ENCODE data around the gene TMUB2. TPM values are rescaled to one million over a fixed set of nuclear protein-coding genes. Genes with fewer than 3 reads are reported as not detected.
A peak's percentile ranks its signal among the peaks of the same experiment; 100 is the strongest.

The TMUB2 gene
- total and polyA plus RNA-seq, 2 donors (not counting 1 experiment from before 2014, with no cell fraction given): 37.3 to 45.4 TPM

GRCh38 chr17:44170135-44170498, 16.7 kb upstream of the TMUB2 start:
- no peak overlapping the region for H3K9ac ChIP-seq (ENCODE audit: insufficient read depth, low read length)
- peak overlapping the region in 1 of 4 experiments; percentile 50 for H3K4me3 ChIP-seq (replicated peaks in 1 of 4; ENCODE audit: control extremely low read depth in 1 of 4, insufficient read depth in 1 of 4, low read depth in 3 of 4, low read length in 4 of 4)
- H2AFZ ChIP-seq (ENCODE audit: low read length): no peak overlapping the region
- no peaks in the 10 kb centered on the region for H4K20me1 ChIP-seq (ENCODE audit: control insufficient read depth, extremely low read depth, insufficient read depth, low read length)
- H3K4me2 ChIP-seq (ENCODE audit: extremely low read depth, insufficient read depth, low read length): peak overlapping the region; percentile 59
- H3K9me3 ChIP-seq (ENCODE audit: control insufficient read depth, insufficient read depth, low read depth, low read length): no peaks in the 10 kb centered on the region
- no peaks in the 10 kb centered on the region for H3K36me3 ChIP-seq (ENCODE audit: control insufficient read depth, insufficient read depth, low read length)
- H3K27me3 ChIP-seq (ENCODE audit: control insufficient read depth, insufficient read depth, low read length): no peaks in the 10 kb centered on the region
- H3K27ac ChIP-seq (ENCODE audit: insufficient read depth, low read length): no peak overlapping the region
- H3K4me1 ChIP-seq (ENCODE audit: control insufficient read depth, extremely low read depth, insufficient read depth, low read length): peaks cover 7% of the 10 kb centered on the region
- DNase-seq (ENCODE audit: low read depth in 2 of 2): no peak
- TF ChIP-seq CTCF (conservative IDR thresholded peaks at IDR 0.05 in 1 of 2, IDR thresholded peaks at IDR 0.05 in 1 of 2; ENCODE audit: low read depth in 1 of 2, low read length in 2 of 2) (no peak), EZH2 (IDR thresholded peaks at IDR 0.05; ENCODE audit: low read length, missing control alignments) (no peak)
- no peaks in the 10 kb centered on the region for H3K79me2 ChIP-seq (ENCODE audit: control insufficient read depth, insufficient read depth, low read length)

- H3K4me3 ChIP-seq (replicated peaks in 1 of 4; ENCODE audit: control extremely low read depth in 1 of 4, insufficient read depth in 1 of 4, low read depth in 3 of 4, low read length in 4 of 4): peak within 1 kb of the TSS in 1 of 4 experiments; percentile 50
- H3K27ac ChIP-seq (ENCODE audit: insufficient read depth, low read length): no peak within 1 kb of the TSS
- H3K9ac ChIP-seq (ENCODE audit: insufficient read depth, low read length): no peak within 1 kb of the TSS
- H3K4me2 ChIP-seq (ENCODE audit: extremely low read depth, insufficient read depth, low read length): peak within 1 kb of the TSS; percentile 59
- peak within 1 kb of the TSS; percentile 62 for H2AFZ ChIP-seq (ENCODE audit: low read length)
- no peaks in the 10 kb centered on the region for H3K79me2 ChIP-seq (ENCODE audit: control insufficient read depth, insufficient read depth, low read length)
- H4K20me1 ChIP-seq (ENCODE audit: control insufficient read depth, extremely low read depth, insufficient read depth, low read length): no peaks in the 10 kb centered on the region
- no peak for TF ChIP-seq EZH2 (IDR thresholded peaks at IDR 0.05; ENCODE audit: low read length, missing control alignments)
- TF ChIP-seq CTCF (conservative IDR thresholded peaks at IDR 0.05 in 1 of 2, IDR thresholded peaks at IDR 0.05 in 1 of 2; ENCODE audit: low read depth in 1 of 2, low read length in 2 of 2): no peak
- H3K9me3 ChIP-seq (ENCODE audit: control insufficient read depth, insufficient read depth, low read depth, low read length): no peaks in the 10 kb centered on the region
- no peaks in the 10 kb centered on the region for H3K36me3 ChIP-seq (ENCODE audit: control insufficient read depth, insufficient read depth, low read length)
- DNase-seq (ENCODE audit: low read depth in 2 of 2): peak; percentile 33 to 41
- peaks cover 7% of the 10 kb centered on the region for H3K4me1 ChIP-seq (ENCODE audit: control insufficient read depth, extremely low read depth, insufficient read depth, low read length)
- H3K27me3 ChIP-seq (ENCODE audit: control insufficient read depth, insufficient read depth, low read length): no peaks in the 10 kb centered on the region
These were observed 16.1 kb upstream of the TMUB2 start, which contains the start of gene ASB16 for GRCh38 chr17:44170499-44171201. Gene ASB16 (plus strand): TSS chr17:44170704. CDS start chr17:44170790, 86 bp downstream.

- TF ChIP-seq CTCF (conservative IDR thresholded peaks at IDR 0.05 in 1 of 2, IDR thresholded peaks at IDR 0.05 in 1 of 2; ENCODE audit: low read depth in 1 of 2, low read length in 2 of 2) (no peak), EZH2 (IDR thresholded peaks at IDR 0.05; ENCODE audit: low read length, missing control alignments) (no peak)
- Histone ChIP-seq H4K20me1 (ENCODE audit: control insufficient read depth, extremely low read depth, insufficient read depth, low read length) (no peaks in the 10 kb centered on the region), H3K27me3 (ENCODE audit: control insufficient read depth, insufficient read depth, low read length) (no peaks in the 10 kb centered on the region), H3K4me1 (ENCODE audit: control insufficient read depth, extremely low read depth, insufficient read depth, low read length) (peaks cover 7% of the 10 kb centered on the region), H3K4me3 (replicated peaks in 1 of 4; ENCODE audit: control extremely low read depth in 1 of 4, insufficient read depth in 1 of 4, low read depth in 3 of 4, low read length in 4 of 4) (no peak overlapping the region), H3K36me3 (ENCODE audit: control insufficient read depth, insufficient read depth, low read length) (no peaks in the 10 kb centered on the region), H3K79me2 (ENCODE audit: control insufficient read depth, insufficient read depth, low read length) (no peaks in the 10 kb centered on the region), H2AFZ (ENCODE audit: low read length) (no peak overlapping the region), H3K4me2 (ENCODE audit: extremely low read depth, insufficient read depth, low read length) (no peak overlapping the region), H3K9me3 (ENCODE audit: control insufficient read depth, insufficient read depth, low read depth, low read length) (no peaks in the 10 kb centered on the region), H3K27ac (ENCODE audit: insufficient read depth, low read length) (no peak overlapping the region), H3K9ac (ENCODE audit: insufficient read depth, low read length) (no peak overlapping the region)
- DNase-seq (ENCODE audit: low read depth in 2 of 2): no peak
These were observed 14.8 kb upstream of the TMUB2 start for GRCh38 chr17:44171931-44172455.

Measured in fibroblast of lung (primary cell).